NCI-H1436 (cell line): ENCODE results near the gene MAST4.

ENCODE experiments used
- DNase-seq: peaks from one replicate; lab custom pipeline; 2025; lab: John Stamatoyannopoulos, UW

Gene MAST4

GRCh38 chr5:67190410-67190809, 594.2 kb downstream of the MAST4 start:
- DNase-seq: no peak

GRCh38 chr5:67190861-67191260, 594.7 kb downstream of the MAST4 start:
- no peak for DNase-seq

- no peak for DNase-seq
Observed at GRCh38 chr5:67192719-67193438, 596.7 kb downstream of the MAST4 start.

- no peak for DNase-seq
Observed at GRCh38 chr5:67193439-67193807, 597.2 kb downstream of the MAST4 start.

- no peak for DNase-seq
Observed at GRCh38 chr5:67194166-67194565, 598.0 kb downstream of the MAST4 start.

- no peak for DNase-seq
Observed at GRCh38 chr5:67195406-67196275, 599.4 kb downstream of the MAST4 start.

- no peak for DNase-seq
Observed at GRCh38 chr5:67196537-67197059, 600.4 kb downstream of the MAST4 start, which contains the start of gene CD180. Gene CD180, minus strand, starts transcription at chr5:67196799. Its CDS starts 158 bp downstream, at chr5:67196641.

GRCh38 chr5:67197536-67197935, 601.3 kb downstream of the MAST4 start:
- no peak for DNase-seq

GRCh38 chr5:67198917-67199316, 602.7 kb downstream of the MAST4 start:
- no peak for DNase-seq

- no peak for DNase-seq
Observed at GRCh38 chr5:67199859-67200258, 603.7 kb downstream of the MAST4 start.

- DNase-seq: no peak
Observed at GRCh38 chr5:67200809-67201562, 604.8 kb downstream of the MAST4 start.

- no peak for DNase-seq
Observed at GRCh38 chr5:67201897-67202549, 605.8 kb downstream of the MAST4 start.

- no peak for DNase-seq
Observed at GRCh38 chr5:67202828-67203227, 606.6 kb downstream of the MAST4 start.

- DNase-seq: no peak
Observed at GRCh38 chr5:67203701-67204074, 607.5 kb downstream of the MAST4 start.

- DNase-seq: no peak
Observed at GRCh38 chr5:67204821-67205220, 608.6 kb downstream of the MAST4 start.

- no peak for DNase-seq
Observed at GRCh38 chr5:67205981-67206380, 609.8 kb downstream of the MAST4 start.

- no peak for DNase-seq
Observed at GRCh38 chr5:67206461-67206860, 610.3 kb downstream of the MAST4 start.

- no peak for DNase-seq
Observed at GRCh38 chr5:67206929-67207328, 610.7 kb downstream of the MAST4 start.

- DNase-seq: no peak
Observed at GRCh38 chr5:67208403-67208802, 612.2 kb downstream of the MAST4 start.

- peak; percentile 52 for DNase-seq
Observed at GRCh38 chr5:67209141-67209771, 613.1 kb downstream of the MAST4 start.

GRCh38 chr5:67211926-67212325, 615.7 kb downstream of the MAST4 start:
- no peak for DNase-seq
